H1 (cell line): Measurements from ENCODE around the gene SKAP1. TPM values are rescaled to one million over a fixed set of nuclear protein-coding genes. Genes with fewer than 3 reads are reported as not detected.
A peak's percentile ranks its signal among the peaks of the same experiment; 100 is the strongest.

Source experiments
- CTCF ChIA-PET: fragments of 300-600 bp; sonication (Branson Sonifier 250); formaldehyde crosslinking; loops from one replicate; lab custom pipeline; 2021; ENCODE audit not compliant: partially characterized antibody; lab: Charles Lee
- POLR2A ChIA-PET: fragments of 300-600 bp; sonication (Branson Sonifier 250); formaldehyde crosslinking; loops from one replicate; lab custom pipeline; 2021; ENCODE audit warnings: inconsistent platforms; ENCODE audit not compliant: partially characterized antibody; lab: Charles Lee
- DNase-seq, 2 experiments: peaks; one replicate each; pipeline versions ENCODE4 v3.0.0 to v3.0.0-alpha.2; 2010 to 2022; ENCODE audit warnings: low spot score in 2 of 2, low read depth in 1 of 2, mixed read lengths in 1 of 2
- FAIRE-seq: peaks from 2 replicates; lab custom pipeline; 2011; peaks lifted over from hg19 to GRCh38; lab: Jason Lieb, UNC
- H2AFZ ChIP-seq: 2 replicates; pipeline ENCODE4 v1.8.1; 2012; ENCODE audit warnings: low read length, inconsistent platforms
- H2AK5ac ChIP-seq: 2 replicates; pipeline ENCODE4 v1.6.1; 2013; ENCODE audit warnings: low read depth, low read length
- H2BK120ac ChIP-seq: replicated peaks from 2 replicates; pipeline ENCODE3; 2013; ENCODE audit warnings: low read depth, low read length, inconsistent platforms
- H2BK12ac ChIP-seq: 2 replicates; pipeline ENCODE4 v1.6.1; 2013; ENCODE audit warnings: low read depth, low read length
- H2BK15ac ChIP-seq: 2 replicates; pipeline ENCODE4 v1.6.1; 2013; ENCODE audit warnings: low read length
- H2BK20ac ChIP-seq: 2 replicates; pipeline ENCODE4 v1.6.1; 2013; ENCODE audit warnings: low read length
- H2BK5ac ChIP-seq: 2 replicates; pipeline ENCODE4 v1.6.1; 2013; ENCODE audit warnings: low read depth, low read length
- H3K14ac ChIP-seq: 2 replicates; pipeline ENCODE4 v1.6.1; 2013; ENCODE audit warnings: inconsistent platforms; ENCODE audit not compliant: insufficient read length
- H3K18ac ChIP-seq: 2 replicates; pipeline ENCODE4 v1.6.1; 2013; ENCODE audit warnings: low read length; ENCODE audit errors: extremely low read depth
- H3K23ac ChIP-seq: 2 replicates; pipeline ENCODE4 v1.6.1; 2013; ENCODE audit warnings: inconsistent platforms; ENCODE audit not compliant: insufficient read length
- H3K23me2 ChIP-seq: 2 replicates; pipeline ENCODE4 v1.6.1; 2013; ENCODE audit warnings: low read depth, low read length
- H3K27ac ChIP-seq: 2 replicates; pipeline ENCODE4 v1.6.1; 2011; ENCODE audit warnings: low read depth, low read length, inconsistent platforms
- H3K27me3 ChIP-seq, 4 experiments: replicated peaks in 1 of 4; 1 replicate in 1 of 4; 2 replicates in 3 of 4; pipeline versions ENCODE4 v1.6.1 to v1.8.1; 2011 to 2013; ENCODE audit warnings: low read length in 3 of 4, mild to moderate bottlenecking in 3 of 4, inconsistent platforms in 2 of 4, mixed read lengths in 2 of 4, moderate library complexity in 1 of 4; ENCODE audit not compliant: control insufficient read depth in 3 of 4, insufficient read depth in 3 of 4; ENCODE audit errors: extremely low read depth in 1 of 4
- H3K36me3 ChIP-seq, 4 experiments: 2 replicates each; pipeline versions ENCODE4 v1.6.1 to v1.8.1; 2011 to 2013; ENCODE audit warnings: mild to moderate bottlenecking in 4 of 4, low read length in 3 of 4, moderate library complexity in 2 of 4, control low read depth in 1 of 4, inconsistent platforms in 1 of 4; ENCODE audit not compliant: insufficient read depth in 4 of 4, control insufficient read depth in 2 of 4
- H3K4ac ChIP-seq: replicated peaks from 2 replicates; pipeline ENCODE3; 2013; ENCODE audit warnings: low read length, low read depth, mixed read lengths, inconsistent platforms; ENCODE audit not compliant: insufficient read length
- H3K4me1 ChIP-seq, 4 experiments: replicated peaks in 1 of 4; 1 replicate in 1 of 4; 2 replicates in 3 of 4; pipeline versions ENCODE4 v1.6.1 to v1.8.1; 2011 to 2013; ENCODE audit warnings: low read length in 3 of 4, inconsistent platforms in 2 of 4, mixed read lengths in 1 of 4; ENCODE audit not compliant: insufficient read depth in 4 of 4, control insufficient read depth in 3 of 4
- H3K4me2 ChIP-seq, 2 experiments: 2 replicates each; pipeline versions ENCODE4 v1.6.1 to v1.8.1; 2011 to 2013; ENCODE audit warnings: low read depth in 2 of 2, low read length in 2 of 2, control low read depth in 1 of 2, inconsistent platforms in 1 of 2, mild to moderate bottlenecking in 1 of 2; ENCODE audit not compliant: insufficient read depth in 1 of 2
- H3K4me3 ChIP-seq, 4 experiments: fragments of 200-600, 300-600 bp in 1 of 4; sonication (generic), shearing (Covaris generic), sonication (Bioruptor Twin) in 1 of 4; 2 replicates each; pipeline versions ENCODE4 v1.5.1 to v1.8.1; 2011 to 2016; ENCODE audit warnings: low read length in 4 of 4, low read depth in 3 of 4, control low read depth in 2 of 4, inconsistent platforms in 2 of 4, mild to moderate bottlenecking in 2 of 4, mixed read lengths in 1 of 4, moderate library complexity in 1 of 4; ENCODE audit not compliant: insufficient read depth in 2 of 4; ENCODE audit errors: extremely low read depth in 1 of 4
- H3K56ac ChIP-seq: replicated peaks from 2 replicates; pipeline ENCODE3; 2013; ENCODE audit warnings: low read depth, mild to moderate bottlenecking, mixed read lengths, low read length, inconsistent platforms; ENCODE audit not compliant: insufficient read length
- H3K79me1 ChIP-seq: 2 replicates; pipeline ENCODE4 v1.6.1; 2013; ENCODE audit warnings: low read depth, low read length, control low read depth
- H3K79me2 ChIP-seq, 2 experiments: 2 replicates each; pipeline versions ENCODE4 v1.6.1 to v1.8.1; 2012 to 2013; ENCODE audit warnings: low read length in 2 of 2, mild to moderate bottlenecking in 2 of 2, inconsistent platforms in 1 of 2; ENCODE audit not compliant: insufficient read depth in 2 of 2, control insufficient read depth in 1 of 2
- H3K9ac ChIP-seq, 4 experiments: replicated peaks in 1 of 4; 1 replicate in 1 of 4; 2 replicates in 3 of 4; pipeline versions ENCODE4 v1.6.1 to v1.8.1; 2011 to 2013; ENCODE audit warnings: low read depth in 3 of 4, low read length in 3 of 4, control low read depth in 2 of 4, mild to moderate bottlenecking in 2 of 4, moderate library complexity in 2 of 4, inconsistent platforms in 1 of 4; ENCODE audit errors: extremely low read depth in 1 of 4
- H3K9me3 ChIP-seq, 2 experiments: 2 replicates each; pipeline versions ENCODE4 v1.6.1 to v1.8.1; 2012 to 2013; ENCODE audit warnings: mild to moderate bottlenecking in 2 of 2, moderate library complexity in 2 of 2, control low read depth in 1 of 2, inconsistent platforms in 1 of 2, low read depth in 1 of 2, low read length in 1 of 2, mixed read lengths in 1 of 2; ENCODE audit not compliant: insufficient read depth in 2 of 2
- H4K20me1 ChIP-seq, 2 experiments: replicated peaks in 1 of 2; 2 replicates each; pipeline versions ENCODE3 to v1.8.1; 2011 to 2013; ENCODE audit warnings: inconsistent platforms in 2 of 2, low read length in 2 of 2, mild to moderate bottlenecking in 1 of 2; ENCODE audit not compliant: insufficient read depth in 2 of 2, control insufficient read depth in 1 of 2
- H4K5ac ChIP-seq: 2 replicates; pipeline ENCODE4 v1.6.1; 2013; ENCODE audit warnings: low read length, low read depth, mixed read lengths, inconsistent platforms; ENCODE audit not compliant: insufficient read length
- H4K8ac ChIP-seq: 2 replicates; pipeline ENCODE4 v1.8.0; 2013; ENCODE audit warnings: mild to moderate bottlenecking, moderate library complexity, low read length, inconsistent platforms; ENCODE audit not compliant: insufficient read depth; ENCODE audit errors: extremely low read depth
- H4K91ac ChIP-seq: replicated peaks from 2 replicates; pipeline ENCODE3; 2013; ENCODE audit warnings: low read length, mixed read lengths, inconsistent platforms; ENCODE audit not compliant: insufficient read length
- ASH2L ChIP-seq: fragments of 200-600, 300-600 bp; sonication (generic); IDR thresholded peaks from one replicate; pipeline ENCODE4 v1.7.1; 2017; ENCODE audit warnings: low read length
- BRCA1 ChIP-seq: IDR thresholded peaks from 2 replicates; pipeline ENCODE4 v1.6.1; 2012; ENCODE audit warnings: low read depth, low read length, improper control_type of control experiment
- CREB1 ChIP-seq: IDR thresholded peaks from 2 replicates; pipeline ENCODE4 v1.6.1; 2012; ENCODE audit warnings: inconsistent platforms
- EZH2 ChIP-seq: fragments of 200-600 bp; sonication (generic); IDR thresholded peaks from 2 replicates; pipeline ENCODE4 v1.7.1; 2012; ENCODE audit warnings: low read depth, mild to moderate bottlenecking, moderate library complexity, low read length, inconsistent platforms; ENCODE audit not compliant: severe bottlenecking
- RAD21 ChIP-seq, 2 experiments: IDR thresholded peaks in 1 of 2; conservative IDR thresholded peaks in 1 of 2; 2 replicates each; pipeline ENCODE4 v1.6.1; 2011; ENCODE audit warnings: low read depth in 2 of 2, low read length in 2 of 2, improper control_type of control experiment in 1 of 2, inconsistent platforms in 1 of 2, mild to moderate bottlenecking in 1 of 2, moderate library complexity in 1 of 2
- RNF2 ChIP-seq: fragments of 200-900, 300-1000 bp; sonication (generic); IDR thresholded peaks from 2 replicates; pipeline ENCODE4 v1.7.1; 2016; ENCODE audit warnings: borderline replicate concordance, low read depth, mild to moderate bottlenecking, antibody characterized with exemption, low read length; ENCODE audit not compliant: poor library complexity, severe bottlenecking; ENCODE audit errors: missing control alignments
- SIX5 ChIP-seq: IDR thresholded peaks from 2 replicates; pipeline ENCODE4 v1.6.1; 2011; ENCODE audit warnings: mild to moderate bottlenecking, low read depth, low read length
- TCF12 ChIP-seq: IDR thresholded peaks from 2 replicates; pipeline ENCODE4 v1.6.1; 2011; ENCODE audit warnings: low read depth, mild to moderate bottlenecking, low read length
- WGBS, 2 experiments: shearing (Covaris generic) in 1 of 2; methylation state at CpG; one replicate each; pipeline versions ENCODE4 v1.1.6 to v1.1.7; 2013 to 2015; ENCODE audit warnings: low lambda C conversion rate in 2 of 2, mixed read lengths in 2 of 2, inconsistent platforms in 1 of 2, low coverage in 1 of 2, missing lambda C conversion rate in 1 of 2; ENCODE audit not compliant: insufficient replicate concordance in 2 of 2, insufficient coverage in 1 of 2, insufficient read length in 1 of 2; ENCODE audit errors: extremely low coverage in 1 of 2, missing lambda C conversion rate in 1 of 2; 5-methylcytosine and 5-hydroxymethylcytosine counted together
- polyA plus RNA-seq, 7 experiments: library from polyadenylated mRNA; depleted of rRNA in 3 of 7; stranded (reverse) in 5 of 7; unstranded in 2 of 7; fragments of >200 nt in 5 of 7; fragments of 200-250 nt in 2 of 7; gene quantifications; 1 replicate in 5 of 7; 2 replicates in 1 of 7; 4 replicates in 1 of 7; pipeline versions ENCODE4 v1.2.1 to v1.2.3, GENCODE V29; 2011 to 2013; ENCODE audit warnings: missing spikeins in 2 of 7, mixed read lengths in 2 of 7
- total RNA-seq: library from RNA; stranded (reverse); fragmentation: NEBNext Ultra II Directional; extraction: Animal tissue kit (Norgen Biotek cat#: 25700); gene quantifications from 2 replicates; pipeline ENCODE4 v1.2.1, GENCODE V29; 2021
- TF ChIP-seq, protein P1 (sequence below): IDR thresholded peaks from 2 replicates; pipeline ENCODE4 v1.6.1; 2012; ENCODE audit warnings: inconsistent platforms

SKAP1 gene
- total and polyA plus RNA-seq, 2 of the 8 experiments (the other 6 are each of a cell fraction or from before 2014, with no cell fraction given): not detected

DNA sequence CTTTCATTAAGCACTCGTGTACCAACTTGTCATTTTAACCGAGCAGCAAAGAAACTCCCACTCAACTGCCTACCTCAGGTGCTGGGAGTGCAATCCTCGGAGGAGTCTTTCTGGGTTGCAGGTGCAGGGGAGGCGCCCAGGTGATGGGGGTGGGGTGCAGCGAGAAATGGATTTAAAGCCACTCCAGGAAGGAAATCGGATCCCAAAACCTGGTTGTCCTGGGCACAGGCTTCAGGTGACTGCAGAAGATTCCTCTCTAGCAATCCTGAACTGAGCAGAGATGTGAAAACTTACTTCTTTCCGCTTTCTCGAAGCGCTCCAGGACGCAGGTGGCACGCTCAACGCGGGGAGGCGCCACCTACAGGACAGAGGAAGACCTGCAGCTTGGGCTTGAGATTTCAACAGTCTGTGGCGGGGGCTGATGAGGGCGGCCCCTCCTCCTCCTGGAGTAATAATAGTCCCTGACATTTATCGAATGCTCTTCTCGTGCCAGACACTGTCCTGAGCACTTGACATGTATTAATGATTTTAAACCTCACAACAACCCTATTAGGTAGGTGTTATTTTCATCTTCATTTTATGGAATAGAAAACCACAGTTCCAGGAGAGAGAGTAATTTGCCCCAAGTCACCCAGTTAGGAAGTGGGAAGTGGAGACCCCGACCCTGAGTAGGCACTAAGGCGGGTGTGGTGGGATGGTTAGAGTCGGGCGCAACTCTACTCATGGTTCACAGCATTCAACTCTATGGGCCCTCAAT is 27.2 kb upstream of the SKAP1 start:
- no peaks in the 10 kb centered on the region; a peak in 1 of 8 replicates for H3K36me3 ChIP-seq
- no peak overlapping the region for H3K56ac ChIP-seq
- no peak overlapping the region for H4K91ac ChIP-seq
- H2BK15ac ChIP-seq: peak overlapping the region; percentile 75; the same call in 1 of the 2 replicates
- H3K4me2 ChIP-seq: peak overlapping the region; percentile 30 to 77
- H2AK5ac ChIP-seq: no peak overlapping the region
- H3K18ac ChIP-seq: no peak overlapping the region
- H3K79me2 ChIP-seq: no peaks in the 10 kb centered on the region
- no peak overlapping the region for H3K23ac ChIP-seq
- H3K79me1 ChIP-seq: no peaks in the 10 kb centered on the region
- H3K27ac ChIP-seq: no peak overlapping the region
- H3K27me3 ChIP-seq: peaks cover 4 to 12% (median 9%) of the 10 kb centered on the region in 4 experiments
- H2BK12ac ChIP-seq: no peak overlapping the region
- H2BK5ac ChIP-seq: no peak overlapping the region
- H3K9me3 ChIP-seq: peaks cover 0 to 4% of the 10 kb centered on the region in 2 experiments; a peak in 1 of 4 replicates
- FAIRE-seq (no peak), DNase-seq (peak in 1 of 2 experiments; percentile 85)
- CTCF ChIA-PET: interaction anchor here (0.8 to 2.4 kb wide), 33 partner anchors 9 to 241 kb away, joined by 3 to 17 read pairs (median 3); no protein-coding TSS in a partner anchor
- H3K9ac ChIP-seq: no peak overlapping the region
- POLR2A ChIA-PET: interaction anchor here (1.4 kb wide), 1 partner anchor 409 kb away, joined by 3 read pairs; the partner anchor contains the start of gene NFE2L1
- no peak overlapping the region for H2BK120ac ChIP-seq
- no peak overlapping the region for H3K4ac ChIP-seq
- no peak overlapping the region for H2BK20ac ChIP-seq
- H3K4me1 ChIP-seq: peaks cover 0 to 12% (median 4%) of the 10 kb centered on the region in 4 experiments; a peak in 5 of 7 replicates
- H3K23me2 ChIP-seq: no peaks in the 10 kb centered on the region; the same call in 1 of the 2 replicates
- H4K8ac ChIP-seq: no peak overlapping the region
- no peak overlapping the region for H4K5ac ChIP-seq
- H4K20me1 ChIP-seq: no peaks in the 10 kb centered on the region
- peak overlapping the region in 3 of 4 experiments; percentile 31 to 52 (median 51); a peak in 6 of 8 replicates for H3K4me3 ChIP-seq
- WGBS, 2 experiments: 21% methylated on average over 22 of the region's 22 CpGs; no CpG with 5 or more reads in 1 of the 2 experiments
- H3K14ac ChIP-seq: no peak overlapping the region
- H2AFZ ChIP-seq: peak overlapping the region; percentile 84; the same call in 1 of the 2 replicates
- TF ChIP-seq, protein P1, sequence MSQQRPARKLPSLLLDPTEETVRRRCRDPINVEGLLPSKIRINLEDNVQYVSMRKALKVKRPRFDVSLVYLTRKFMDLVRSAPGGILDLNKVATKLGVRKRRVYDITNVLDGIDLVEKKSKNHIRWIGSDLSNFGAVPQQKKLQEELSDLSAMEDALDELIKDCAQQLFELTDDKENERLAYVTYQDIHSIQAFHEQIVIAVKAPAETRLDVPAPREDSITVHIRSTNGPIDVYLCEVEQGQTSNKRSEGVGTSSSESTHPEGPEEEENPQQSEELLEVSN: peak; percentile 72
- TF ChIP-seq ASH2L (peak; percentile 60), TCF12 (peak; percentile 80; the same call in 1 of the 2 replicates), CREB1 (peak; percentile 44), SIX5 (no peak), RAD21 (IDR thresholded peaks at IDR 0.05 in 1 of 2, conservative IDR thresholded peaks at IDR 0.05 in 1 of 2; ENCODE audit: low read depth in 2 of 2, low read length in 2 of 2) (peak; percentile 52 to 75), EZH2 (peak; percentile 52), RNF2 (no peak), BRCA1 (no peak)
